ENCODE data around the gene STK32B. TPM values are rescaled to one million over a fixed set of nuclear protein-coding genes. Genes with fewer than 3 reads are reported as not detected.

STK32B gene
- total RNA-seq, 8 experiments from 2014 or later = 1.8 to 25.1 (median 4.7) TPM

- no peaks in the 10 kb centered on the region for H3K4me1 ChIP-seq (replicated peaks in 1 of 2)
- no peak overlapping the region for H3K27ac ChIP-seq
- ATAC-seq (replicated peaks in 6 of 8) = no peak
- in situ Hi-C loops (cut with MboI; ENCODE audit: low pct_unique_long_range_greater_than_20kb in 2 of 9, low sequenced_read_pairs in 9 of 9, unreplicated experiment in 9 of 9) = no loop called here
- WGBS, 10 experiments = 57 to 86% (median 84%) methylated on average over 2 to 4 of the region's 4 CpGs
- H3K4me3 ChIP-seq = no peak overlapping the region
Measured at GRCh38 chr4:5517372-5517771, 466.1 kb downstream of the STK32B start.

- no peak overlapping the region for H3K4me3 ChIP-seq
- H3K27ac ChIP-seq = peak overlapping the region; percentile 48 to 52
- peak; percentile 84 to 96 (median 94) for ATAC-seq (replicated peaks in 6 of 8)
- WGBS, 10 experiments = 17 to 100% (median 92%) methylated on average over 1 to 2 of the region's 5 CpGs; no CpG with 5 or more reads in 5 of the 10 experiments
- in situ Hi-C loops (cut with MboI; ENCODE audit: low pct_unique_long_range_greater_than_20kb in 2 of 9, low sequenced_read_pairs in 9 of 9, unreplicated experiment in 9 of 9) = no loop called here
- peaks cover 31% of the 10 kb centered on the region in 2 donors for H3K4me1 ChIP-seq (replicated peaks in 1 of 2)
Measured at GRCh38 chr4:5524446-5525299, 473.4 kb downstream of the STK32B start.

GRCh38 chr4:5526080-5526846 lies 475.0 kb downstream of the STK32B start:
- H3K27ac ChIP-seq = no peak overlapping the region
- ATAC-seq (replicated peaks in 6 of 8) = peak in 2 of 8 experiments; percentile 33 to 34
- WGBS, 10 experiments = 13 to 100% (median 70%) methylated on average over 1 to 3 of the region's 3 CpGs
- no peak overlapping the region for H3K4me3 ChIP-seq
- H3K4me1 ChIP-seq (replicated peaks in 1 of 2) = peaks cover 31% of the 10 kb centered on the region in 2 donors
- in situ Hi-C loops (cut with MboI; ENCODE audit: low pct_unique_long_range_greater_than_20kb in 2 of 9, low sequenced_read_pairs in 9 of 9, unreplicated experiment in 9 of 9) = no loop called here

GRCh38 chr4:5527211-5527610 lies 475.9 kb downstream of the STK32B start:
- no peak overlapping the region for H3K4me3 ChIP-seq
- no peak overlapping the region for H3K27ac ChIP-seq
- 40 to 42% methylated on average over 2 to 3 of the region's 3 CpGs; no CpG with 5 or more reads in 8 of the 10 experiments for WGBS, 10 experiments
- in situ Hi-C loops (cut with MboI; ENCODE audit: low pct_unique_long_range_greater_than_20kb in 2 of 9, low sequenced_read_pairs in 9 of 9, unreplicated experiment in 9 of 9) = no loop called here
- H3K4me1 ChIP-seq (replicated peaks in 1 of 2) = peaks cover 31% of the 10 kb centered on the region in 2 donors
- ATAC-seq (replicated peaks in 6 of 8) = no peak

- Histone ChIP-seq H3K27ac (no peak overlapping the region), H3K4me1 (replicated peaks in 1 of 2) (peaks cover 31% of the 10 kb centered on the region in 2 donors), H3K4me3 (no peak overlapping the region)
- no peak for ATAC-seq (replicated peaks in 6 of 8)
- in situ Hi-C loops (cut with MboI; ENCODE audit: low pct_unique_long_range_greater_than_20kb in 2 of 9, low sequenced_read_pairs in 9 of 9, unreplicated experiment in 9 of 9) = no loop called here
- 80 to 100% (median 100%) methylated on average over 1 to 3 of the region's 4 CpGs; no CpG with 5 or more reads in 4 of the 10 experiments for whole genome bisulfite sequencing, 10 experiments
Measured at GRCh38 chr4:5528031-5528436, 476.8 kb downstream of the STK32B start.

GRCh38 chr4:5532100-5532499 lies 480.8 kb downstream of the STK32B start:
- in situ Hi-C loops (cut with MboI; ENCODE audit: low pct_unique_long_range_greater_than_20kb in 2 of 9, low sequenced_read_pairs in 9 of 9, unreplicated experiment in 9 of 9) = no loop called here
- no peak for ATAC-seq (replicated peaks in 6 of 8)
- peaks cover 4% of the 10 kb centered on the region in 2 donors for H3K4me1 ChIP-seq (replicated peaks in 1 of 2)
- no peak overlapping the region for H3K27ac ChIP-seq
- no peak overlapping the region for H3K4me3 ChIP-seq
- WGBS, 10 experiments = 40 to 100% (median 85%) methylated on average over 1 to 2 of the region's 2 CpGs; no CpG with 5 or more reads in 4 of the 10 experiments

GRCh38 chr4:5539584-5539983 lies 488.3 kb downstream of the STK32B start:
- 91 to 100% (median 94%) methylated on average over 1 to 2 of the region's 2 CpGs for WGBS, 10 experiments
- Histone ChIP-seq H3K4me3 (no peak overlapping the region), H3K4me1 (replicated peaks in 1 of 2) (peaks cover 0 to 6% of the 10 kb centered on the region in 2 donors), H3K27ac (no peak overlapping the region)
- ATAC-seq (replicated peaks in 6 of 8) = no peak
- in situ Hi-C loops (cut with MboI; ENCODE audit: low pct_unique_long_range_greater_than_20kb in 2 of 9, low sequenced_read_pairs in 9 of 9, unreplicated experiment in 9 of 9) = no loop called here

GRCh38 chr4:5541169-5541568 lies 489.9 kb downstream of the STK32B start:
- 14 to 82% (median 54%) methylated on average over 1 to 9 of the region's 10 CpGs; no CpG with 5 or more reads in 1 of the 10 experiments for WGBS, 10 experiments
- Histone ChIP-seq H3K4me3 (no peak overlapping the region), H3K4me1 (replicated peaks in 1 of 2) (peaks cover 0 to 6% of the 10 kb centered on the region in 2 donors), H3K27ac (no peak overlapping the region)
- in situ Hi-C loops (cut with MboI; ENCODE audit: low pct_unique_long_range_greater_than_20kb in 2 of 9, low sequenced_read_pairs in 9 of 9, unreplicated experiment in 9 of 9) = no loop called here
- ATAC-seq (replicated peaks in 6 of 8) = peak in 4 of 8 experiments; percentile 33 to 64 (median 58)

GRCh38 chr4:5543681-5544080 lies 492.4 kb downstream of the STK32B start:
- Histone ChIP-seq H3K4me1 (replicated peaks in 1 of 2) (no peaks in the 10 kb centered on the region), H3K27ac (no peak overlapping the region), H3K4me3 (no peak overlapping the region)
- 43 to 100% (median 82%) methylated on average over 2 to 8 of the region's 8 CpGs; no CpG with 5 or more reads in 3 of the 10 experiments for WGBS, 10 experiments
- in situ Hi-C loops (cut with MboI; ENCODE audit: low pct_unique_long_range_greater_than_20kb in 2 of 9, low sequenced_read_pairs in 9 of 9, unreplicated experiment in 9 of 9) = no loop called here
- no peak for ATAC-seq (replicated peaks in 6 of 8)

GRCh38 chr4:5544762-5545161 lies 493.5 kb downstream of the STK32B start:
- in situ Hi-C loops (cut with MboI; ENCODE audit: low pct_unique_long_range_greater_than_20kb in 2 of 9, low sequenced_read_pairs in 9 of 9, unreplicated experiment in 9 of 9) = no loop called here
- H3K4me1 ChIP-seq (replicated peaks in 1 of 2) = no peaks in the 10 kb centered on the region
- ATAC-seq (replicated peaks in 6 of 8) = no peak
- 33 to 100% (median 70%) methylated on average over 1 to 3 of the region's 5 CpGs; no CpG with 5 or more reads in 3 of the 10 experiments for WGBS, 10 experiments
- H3K27ac ChIP-seq = no peak overlapping the region
- no peak overlapping the region for H3K4me3 ChIP-seq

- in situ Hi-C loops (cut with MboI; ENCODE audit: low pct_unique_long_range_greater_than_20kb in 2 of 9, low sequenced_read_pairs in 9 of 9, unreplicated experiment in 9 of 9) = no loop called here
- no peak for ATAC-seq (replicated peaks in 6 of 8)
- WGBS, 10 experiments = 17 to 100% (median 67%) methylated on average over 1 to 2 of the region's 2 CpGs; no CpG with 5 or more reads in 5 of the 10 experiments
Measured at GRCh38 chr4:5545271-5545670, 494.0 kb downstream of the STK32B start.

GRCh38 chr4:5547651-5548249 lies 496.5 kb downstream of the STK32B start:
- H3K4me1 ChIP-seq (replicated peaks in 1 of 2) = no peaks in the 10 kb centered on the region
- ATAC-seq (replicated peaks in 6 of 8) = no peak
- in situ Hi-C loops (cut with MboI; ENCODE audit: low pct_unique_long_range_greater_than_20kb in 2 of 9, low sequenced_read_pairs in 9 of 9, unreplicated experiment in 9 of 9) = no loop called here

More at GRCh38 chr4:5545271-5545670, 494.0 kb downstream of the STK32B start:
- no peaks in the 10 kb centered on the region for H3K4me1 ChIP-seq (replicated peaks in 1 of 2)
- no peak overlapping the region for H3K27ac ChIP-seq
- no peak overlapping the region for H3K4me3 ChIP-seq

More at GRCh38 chr4:5547651-5548249, 496.5 kb downstream of the STK32B start:
- Histone ChIP-seq H3K4me3 (no peak overlapping the region), H3K27ac (no peak overlapping the region)
- WGBS, 10 experiments = 70 to 100% (median 97%) methylated on average over 2 to 7 of the region's 12 CpGs; no CpG with 5 or more reads in 3 of the 10 experiments

All from motor neuron (in vitro differentiated cells).